Measurements from ENCODE around the gene IL3RA.
"Not testable (repeated sequence)": the region's sequence is repeated elsewhere in the genome, so short reads cannot be mapped to it uniquely, and the experiment has no call there.

The IL3RA gene

GRCh38 chrX:1400742-1401471 lies 64.3 kb downstream of the IL3RA start:
- DNase-seq = no peak

GRCh38 chrX:1401611-1402430 lies 65.2 kb downstream of the IL3RA start:
- DNase-seq = no peak

- DNase-seq = no peak
Observed at GRCh38 chrX:1403228-1403627, 66.6 kb downstream of the IL3RA start.

GRCh38 chrX:1403867-1404266 lies 67.3 kb downstream of the IL3RA start:
- not testable (repeated sequence) for DNase-seq

GRCh38 chrX:1405769-1406168 lies 69.2 kb downstream of the IL3RA start:
- DNase-seq = not testable (repeated sequence)

- DNase-seq = no peak
Observed at GRCh38 chrX:1407035-1407434, 70.5 kb downstream of the IL3RA start.

GRCh38 chrX:1411326-1411725 lies 74.7 kb downstream of the IL3RA start:
- DNase-seq = no peak

GRCh38 chrX:1412551-1413161 lies 76.1 kb downstream of the IL3RA start:
- DNase-seq = no peak

- DNase-seq = no peak
Observed at GRCh38 chrX:1416327-1416784, 79.8 kb downstream of the IL3RA start.

GRCh38 chrX:1416965-1417760 lies 80.6 kb downstream of the IL3RA start:
- no peak for DNase-seq

GRCh38 chrX:1417921-1418771 lies 81.6 kb downstream of the IL3RA start:
- no peak for DNase-seq

GRCh38 chrX:1418901-1419544 lies 82.4 kb downstream of the IL3RA start:
- peak; percentile 52 for DNase-seq

- DNase-seq = peak; percentile 44
Observed at GRCh38 chrX:1419545-1420355, 83.2 kb downstream of the IL3RA start.

GRCh38 chrX:1420371-1420770 lies 83.8 kb downstream of the IL3RA start:
- DNase-seq = no peak

GRCh38 chrX:1421433-1422134 lies 85.0 kb downstream of the IL3RA start:
- DNase-seq = no peak

- no peak for DNase-seq
Observed at GRCh38 chrX:1422135-1422465, 85.5 kb downstream of the IL3RA start.

- DNase-seq = no peak
Observed at GRCh38 chrX:1423215-1423614, 86.6 kb downstream of the IL3RA start.

GRCh38 chrX:1424147-1424851 lies 87.7 kb downstream of the IL3RA start:
- no peak for DNase-seq

- no peak for DNase-seq
Observed at GRCh38 chrX:1425381-1425780, 88.8 kb downstream of the IL3RA start.
